ENCODE measurements around the gene MATR3.

The MATR3 gene

GRCh38 chr5:139273572-139274289, 19.8 kb upstream of the MATR3 start:
- Histone ChIP-seq H3K27ac (peak overlapping the region; percentile 31 to 65), H3K4me3 (peak overlapping the region; percentile 73)
- no peak for TF ChIP-seq CTCF (IDR thresholded peaks at IDR 0.05)
- peak; percentile 91 for DNase-seq (ENCODE audit: low spot score)

- no peak overlapping the region for H3K27ac ChIP-seq
- no peak for DNase-seq (ENCODE audit: low spot score)
- TF ChIP-seq CTCF (IDR thresholded peaks at IDR 0.05), result no peak
- H3K4me3 ChIP-seq, result no peak overlapping the region
Measured at GRCh38 chr5:139275536-139275935, 18.0 kb upstream of the MATR3 start.

GRCh38 chr5:139275956-139276355, 17.6 kb upstream of the MATR3 start:
- no peak overlapping the region for H3K4me3 ChIP-seq
- TF ChIP-seq CTCF (IDR thresholded peaks at IDR 0.05), result no peak
- DNase-seq (ENCODE audit: low spot score), result no peak
- H3K27ac ChIP-seq, result no peak overlapping the region

- H3K4me3 ChIP-seq, result no peak overlapping the region
- no peak overlapping the region for H3K27ac ChIP-seq
- no peak for TF ChIP-seq CTCF (IDR thresholded peaks at IDR 0.05)
Measured at GRCh38 chr5:139276426-139276825, 17.1 kb upstream of the MATR3 start.

DNA sequence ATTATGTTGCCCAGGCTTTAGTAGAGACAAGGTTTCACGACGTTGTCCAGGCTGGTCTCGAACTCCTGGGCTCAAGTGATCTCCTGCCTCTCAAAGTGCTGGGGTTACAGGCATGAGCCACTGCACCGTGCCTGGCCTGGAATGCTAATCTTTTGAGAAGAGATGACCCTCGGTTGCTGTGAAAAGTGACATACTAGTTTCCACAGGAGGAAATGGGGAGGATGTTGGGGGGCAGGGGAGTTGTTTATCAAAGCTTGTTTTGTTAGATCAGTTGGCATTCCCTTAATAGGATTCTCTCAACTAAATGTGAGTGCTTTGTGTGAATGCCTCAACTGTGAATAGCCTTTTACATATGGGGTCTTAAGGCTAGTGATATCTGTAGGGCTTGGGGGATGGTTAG, 16.4 kb upstream of the MATR3 start:
- no peak for TF ChIP-seq CTCF (IDR thresholded peaks at IDR 0.05)
- Histone ChIP-seq H3K27ac (no peak overlapping the region), H3K4me3 (no peak overlapping the region)
- DNase-seq (ENCODE audit: low spot score), result no peak

More at GRCh38 chr5:139276426-139276825, 17.1 kb upstream of the MATR3 start:
- no peak for DNase-seq (ENCODE audit: low spot score)

GRCh38 chr5:139278540-139279274, 14.8 kb upstream of the MATR3 start:
- H3K27ac ChIP-seq, result no peak overlapping the region
- DNase-seq (ENCODE audit: low spot score), result no peak
- no peak overlapping the region for H3K4me3 ChIP-seq
- no peak for TF ChIP-seq CTCF (IDR thresholded peaks at IDR 0.05)

- no peak overlapping the region for H3K27ac ChIP-seq
- DNase-seq (ENCODE audit: low spot score), result no peak
- no peak overlapping the region for H3K4me3 ChIP-seq
- no peak for TF ChIP-seq CTCF (IDR thresholded peaks at IDR 0.05)
Measured at GRCh38 chr5:139282197-139282557, 11.4 kb upstream of the MATR3 start.

Measured in coronary artery (tissue), 2 donors.